Suppressor macrophage (primary cell): ENCODE results near the gene CHCHD6.
A peak's percentile ranks its signal among the peaks of the same experiment; 100 is the strongest.

Experiments used
- DNase-seq, 4 experiments: peaks; one replicate each; pipeline ENCODE4 v3.0.0-alpha.2; 2020 to 2022

Gene CHCHD6

DNA sequence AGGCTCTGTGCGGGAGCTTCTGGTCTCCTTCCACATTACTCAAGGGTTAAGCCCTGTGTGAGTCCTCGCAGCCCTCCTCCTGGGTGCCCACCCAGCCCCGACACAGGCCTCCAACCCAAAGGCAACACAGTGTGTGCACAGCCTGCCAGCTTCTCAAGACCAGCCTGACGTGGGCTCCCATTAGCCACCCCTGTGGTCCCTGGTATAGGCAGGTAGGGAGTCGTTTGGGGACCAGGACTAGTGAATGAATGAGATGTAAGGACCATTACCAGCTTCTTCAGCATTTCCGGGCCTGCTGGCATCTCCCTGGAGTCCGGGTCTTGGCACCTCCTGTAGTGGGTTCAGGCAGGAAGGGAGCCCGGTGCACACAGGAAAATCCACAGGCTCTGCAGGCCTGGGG, 258.7 kb downstream of the CHCHD6 start:
- DNase-seq, result no peak

DNA sequence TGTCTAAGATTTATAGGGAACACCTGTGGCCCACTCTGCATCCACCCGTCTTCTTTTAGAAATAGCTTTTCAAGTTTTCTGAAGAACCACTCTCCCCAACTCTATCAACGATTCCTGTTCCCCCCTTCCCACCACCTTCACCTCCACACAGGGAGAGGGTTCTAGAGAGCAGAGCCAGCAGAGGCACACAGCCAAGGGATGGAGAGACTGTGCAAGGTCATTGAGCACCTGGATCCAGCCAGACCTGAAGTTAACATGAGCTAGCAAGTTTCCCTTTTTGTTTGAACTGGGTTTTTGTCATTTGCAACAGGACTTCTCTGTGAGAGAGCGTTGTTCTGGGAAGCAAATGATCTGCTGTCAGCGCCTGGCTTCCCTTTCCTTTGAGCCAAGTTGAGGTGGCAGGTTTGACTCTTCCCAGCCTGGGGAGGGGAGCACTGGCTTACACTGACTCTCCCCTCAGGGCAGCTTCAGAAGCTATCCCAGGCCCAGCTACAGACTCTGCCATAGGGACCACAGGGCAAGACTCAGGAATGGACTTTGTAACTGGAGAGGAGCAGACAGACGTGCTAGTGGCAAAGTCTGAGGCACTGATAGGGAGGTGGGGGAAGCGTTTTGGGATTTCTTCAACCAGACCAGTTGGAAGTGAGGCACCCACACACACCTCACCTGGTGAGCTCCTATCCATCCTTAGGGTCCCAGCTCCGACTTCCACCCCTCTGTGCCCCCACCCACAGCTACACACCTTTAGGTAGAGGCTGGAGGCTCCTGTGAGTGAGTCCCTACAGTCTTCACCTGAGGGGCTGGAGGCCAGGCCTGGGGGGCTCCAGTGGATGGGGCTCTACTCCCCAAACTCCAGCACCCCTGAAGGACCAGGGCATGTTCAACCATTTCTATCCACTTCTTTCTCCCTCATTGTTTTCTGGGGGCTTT, 259.5 kb downstream of the CHCHD6 start:
- no peak for DNase-seq

DNA sequence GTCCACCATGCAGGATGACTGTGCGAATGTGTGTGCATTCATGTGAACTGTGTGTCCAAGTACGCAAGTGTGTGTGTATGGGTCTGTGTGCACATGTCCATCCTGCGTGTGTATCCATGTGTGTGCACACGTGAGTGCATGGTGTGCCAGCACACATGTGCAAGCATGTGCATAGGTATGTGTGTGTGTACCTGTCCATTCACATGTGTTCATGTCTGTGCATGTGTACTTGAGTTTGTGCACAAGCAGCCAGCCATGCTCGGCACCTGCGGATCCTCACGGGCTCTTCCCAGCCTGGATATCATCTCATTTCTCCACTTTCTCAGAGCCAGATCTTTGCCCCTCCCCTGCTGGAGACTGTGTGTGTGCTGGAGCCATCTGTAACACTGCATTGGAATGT, 260.2 kb downstream of the CHCHD6 start:
- DNase-seq, result no peak

DNA sequence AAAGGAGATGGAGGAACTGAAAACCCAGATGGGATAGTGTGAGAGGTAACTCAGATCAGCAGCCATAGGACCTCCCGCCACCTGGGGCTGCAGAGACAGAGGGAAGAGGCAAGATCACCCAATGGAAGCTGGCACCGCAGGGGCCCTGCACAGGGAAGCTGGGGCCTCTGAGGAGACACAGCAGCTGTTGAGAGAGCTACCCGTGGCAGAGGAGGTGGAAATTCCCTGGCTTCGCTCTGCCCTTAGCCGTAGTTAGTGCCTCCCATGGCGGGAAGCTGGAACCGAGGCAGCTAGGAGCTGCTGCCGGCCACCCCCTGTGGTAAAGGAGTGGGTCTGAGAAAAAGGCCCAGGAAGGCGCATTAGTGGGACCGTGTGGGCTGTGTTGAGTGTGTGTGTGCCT, 260.9 kb downstream of the CHCHD6 start:
- DNase-seq, result no peak

DNA sequence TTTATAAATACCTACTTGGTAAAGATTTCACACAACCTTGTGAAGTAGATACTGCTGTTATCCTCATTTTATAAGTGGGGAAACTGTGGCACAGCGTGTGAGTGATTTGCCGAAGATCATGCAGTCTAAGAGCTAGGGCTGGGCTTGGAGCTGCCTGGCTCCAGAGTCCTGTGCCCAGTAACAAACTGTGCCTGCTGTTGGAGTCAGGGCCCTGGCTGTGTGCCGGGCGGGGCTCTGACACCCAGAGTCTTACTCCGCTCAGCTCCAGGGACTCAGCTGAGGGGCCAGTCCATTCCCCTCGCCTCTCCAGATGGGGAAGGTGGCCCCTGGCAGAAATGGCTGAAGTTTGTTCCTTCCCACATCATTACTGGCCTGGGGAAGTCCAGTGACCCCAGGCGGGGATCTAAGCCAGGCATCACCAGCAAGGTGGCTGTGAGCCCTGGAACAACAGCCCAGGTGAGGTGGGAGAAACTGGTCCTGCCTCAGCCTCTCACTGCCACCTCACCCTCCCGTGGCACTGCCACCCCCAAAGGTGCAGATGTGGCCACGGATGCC, 261.6 kb downstream of the CHCHD6 start:
- DNase-seq, result no peak

DNA sequence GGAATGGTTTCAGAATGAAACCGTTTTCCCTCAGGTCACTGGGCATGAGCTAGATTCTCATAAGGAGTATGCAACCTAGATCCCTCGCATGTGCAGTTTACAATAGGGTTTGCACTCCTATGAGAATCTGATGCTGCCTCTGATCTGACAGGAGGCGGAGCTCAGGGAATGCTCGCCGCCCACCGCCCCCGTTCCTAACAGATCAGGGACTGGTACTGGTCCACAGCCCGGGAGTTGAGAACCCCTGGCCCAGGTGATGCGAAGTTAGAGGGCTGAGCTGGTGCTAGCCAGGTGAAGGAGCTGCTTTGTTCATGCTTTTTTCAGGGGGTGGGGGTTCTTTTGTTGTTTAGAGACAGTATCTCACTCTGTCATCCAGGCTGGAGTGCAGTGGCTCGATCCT, 263.3 kb downstream of the CHCHD6 start:
- DNase-seq, result no peak

DNA sequence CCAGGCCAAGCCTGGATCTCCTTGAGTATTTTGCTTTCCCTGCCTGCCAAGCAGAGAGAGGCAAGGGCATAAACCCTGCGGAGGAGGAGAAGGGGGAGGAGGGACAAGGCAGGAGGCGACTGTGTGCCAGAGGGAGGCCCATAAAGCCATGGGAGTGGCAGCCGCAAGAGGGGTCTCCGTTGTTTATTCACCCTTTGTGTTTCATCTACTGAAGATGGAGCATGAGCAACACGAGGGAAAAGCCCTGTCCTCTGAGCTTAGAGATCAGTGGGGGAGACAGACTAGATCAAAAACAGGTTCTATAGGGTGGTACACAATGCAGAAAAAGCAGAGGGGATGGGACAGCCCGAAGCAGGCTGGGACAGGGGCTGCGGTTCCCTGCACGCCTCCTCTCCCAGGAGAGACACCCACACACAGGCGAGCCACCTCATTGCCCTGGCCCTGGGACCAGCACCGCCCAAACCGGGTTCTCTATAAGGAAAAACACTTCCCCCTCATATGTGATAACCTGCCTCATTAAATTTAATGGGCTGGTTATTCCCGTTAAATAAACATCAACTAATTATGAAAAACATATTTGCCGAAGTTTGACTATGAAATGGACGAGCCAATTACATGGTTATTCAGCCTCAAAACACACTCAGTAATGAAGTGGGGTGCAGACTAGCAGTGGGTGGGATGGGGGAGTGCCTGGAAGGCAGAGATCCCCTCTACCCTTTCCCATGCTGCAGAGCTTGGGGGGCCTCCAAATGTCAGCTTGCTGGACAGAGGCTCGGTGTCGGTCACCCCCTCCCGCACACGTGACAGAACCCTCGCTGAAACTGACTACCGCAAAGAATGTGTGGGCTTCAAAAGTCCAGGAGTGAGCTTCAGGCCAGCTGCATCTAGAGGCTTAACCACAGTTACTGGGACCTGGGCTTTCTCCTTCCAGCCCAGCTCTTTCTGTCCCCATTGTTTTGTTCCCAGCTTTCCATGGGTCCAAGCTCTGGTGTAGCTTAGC, 264.7 kb downstream of the CHCHD6 start:
- no peak for DNase-seq

DNA sequence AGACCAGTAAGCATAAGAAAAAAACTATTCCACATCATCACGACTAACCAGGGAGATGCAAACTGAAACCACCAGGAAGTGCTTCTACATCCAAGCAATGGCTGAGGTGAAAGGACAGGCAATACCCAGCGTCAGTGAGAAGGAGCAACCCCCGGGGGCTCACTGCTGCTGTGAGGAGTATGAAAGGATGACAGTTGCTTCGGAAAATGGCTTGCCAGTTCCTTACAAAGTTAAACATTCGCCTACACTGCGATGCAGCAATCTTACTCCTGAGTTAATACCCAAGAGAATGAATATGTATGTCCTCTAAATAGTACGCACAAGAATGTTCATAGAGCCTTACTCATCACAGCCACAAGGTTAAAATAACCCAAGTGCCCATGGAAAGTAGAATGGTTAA, 265.5 kb downstream of the CHCHD6 start:
- DNase-seq, result no peak

DNA sequence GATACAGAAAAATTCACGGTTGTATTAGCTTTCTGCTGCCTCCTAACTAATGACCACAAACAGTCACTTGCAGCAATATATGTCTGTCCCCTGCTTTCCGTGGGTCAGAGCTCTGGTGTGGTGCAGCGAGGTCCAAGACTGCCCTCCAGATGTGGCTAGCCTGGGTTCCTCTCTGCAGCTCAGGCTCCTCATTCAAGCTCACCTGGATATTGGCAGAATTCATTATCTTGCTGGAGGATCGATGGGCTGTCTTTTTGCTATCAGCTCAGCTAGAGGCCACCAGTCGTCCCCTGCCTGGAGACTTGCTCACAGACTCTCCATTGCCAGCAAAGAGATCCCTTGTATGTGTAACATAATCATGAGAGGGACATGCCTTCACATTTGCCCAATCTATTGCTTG, 266.1 kb downstream of the CHCHD6 start:
- DNase-seq, result no peak

DNA sequence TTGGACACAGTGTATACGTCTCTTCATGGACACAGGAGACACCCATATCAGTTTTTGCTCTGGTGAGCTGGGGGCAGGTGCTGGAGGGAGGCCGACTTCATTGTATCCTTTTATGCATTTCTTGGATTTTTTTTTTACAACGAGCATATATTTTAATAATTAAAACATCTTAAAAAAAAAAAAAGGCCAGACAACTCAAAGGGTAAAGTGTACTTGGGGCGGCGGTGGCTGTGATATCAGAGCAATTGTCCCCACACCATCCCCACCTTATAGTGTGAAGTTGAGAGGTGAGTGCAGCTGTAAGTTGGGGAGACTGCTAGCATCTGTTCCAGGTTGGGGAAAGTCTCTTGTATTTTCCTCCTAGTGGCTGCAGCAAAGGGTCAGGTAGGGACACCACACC, 266.9 kb downstream of the CHCHD6 start:
- no peak for DNase-seq

DNA sequence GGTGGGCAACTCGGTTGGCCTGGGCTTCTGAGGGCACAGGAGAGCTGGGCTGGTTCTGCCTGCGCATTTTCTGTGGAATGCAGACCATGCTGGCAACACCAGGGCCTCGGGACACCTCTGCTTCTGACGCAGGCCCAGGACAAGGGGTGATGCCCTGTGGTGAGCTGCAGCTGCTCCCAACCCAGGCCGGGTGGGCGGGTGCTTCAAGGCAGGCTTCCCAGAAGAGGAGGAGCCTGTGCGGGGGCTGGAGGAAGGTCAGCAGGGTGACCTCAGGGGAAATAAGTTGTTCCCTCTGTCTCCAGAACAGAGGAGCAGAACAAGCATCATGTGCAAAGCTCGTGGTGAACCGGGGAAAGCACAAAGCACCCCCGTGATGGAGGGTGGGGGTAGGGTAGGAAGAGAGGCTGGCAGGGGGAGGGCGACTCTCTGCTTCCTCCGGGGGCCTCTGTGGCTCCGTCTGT, 267.9 kb downstream of the CHCHD6 start:
- peak; percentile 95 to 99 (median 98) for DNase-seq

DNA sequence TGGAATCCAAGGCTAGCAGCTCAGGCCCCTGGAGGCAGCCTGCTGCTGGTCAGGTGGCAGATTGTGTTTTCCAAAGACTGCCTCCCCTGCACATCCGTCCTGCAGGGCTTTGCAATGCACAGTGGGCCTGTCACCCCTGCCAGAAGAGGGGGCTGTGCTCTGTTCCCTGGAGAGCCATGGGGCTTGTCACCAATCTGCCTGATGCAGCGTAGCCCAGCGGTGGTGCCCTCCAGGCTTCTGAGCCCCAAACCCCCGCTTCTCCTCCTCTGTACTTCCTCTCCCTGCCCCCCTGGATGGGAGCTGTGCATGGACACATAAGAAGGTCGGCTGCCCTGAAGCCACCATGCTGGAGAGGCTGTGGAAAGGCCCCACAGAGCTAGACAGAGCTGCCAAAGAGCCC, 268.8 kb downstream of the CHCHD6 start:
- peak in 1 of 4 experiments; percentile 32 for DNase-seq

DNA sequence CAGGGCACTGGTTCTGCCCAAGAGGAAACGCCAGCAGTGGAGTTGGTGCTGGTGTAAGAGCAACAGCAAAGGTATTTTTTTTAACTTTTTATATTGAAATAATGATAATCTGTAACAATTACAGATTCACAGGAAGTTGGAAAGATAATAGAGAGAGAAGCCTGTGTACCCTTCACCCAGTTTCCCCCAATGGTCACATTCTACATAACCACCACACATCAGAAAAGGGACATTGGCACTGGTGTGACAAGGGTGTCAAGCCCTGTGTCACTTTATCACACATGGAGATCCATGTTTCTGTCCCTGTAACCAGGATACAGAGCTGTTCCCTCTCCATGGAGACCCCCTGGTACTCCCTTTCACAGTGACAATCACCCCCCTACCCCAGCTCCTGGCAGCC, 269.8 kb downstream of the CHCHD6 start:
- no peak for DNase-seq

DNA sequence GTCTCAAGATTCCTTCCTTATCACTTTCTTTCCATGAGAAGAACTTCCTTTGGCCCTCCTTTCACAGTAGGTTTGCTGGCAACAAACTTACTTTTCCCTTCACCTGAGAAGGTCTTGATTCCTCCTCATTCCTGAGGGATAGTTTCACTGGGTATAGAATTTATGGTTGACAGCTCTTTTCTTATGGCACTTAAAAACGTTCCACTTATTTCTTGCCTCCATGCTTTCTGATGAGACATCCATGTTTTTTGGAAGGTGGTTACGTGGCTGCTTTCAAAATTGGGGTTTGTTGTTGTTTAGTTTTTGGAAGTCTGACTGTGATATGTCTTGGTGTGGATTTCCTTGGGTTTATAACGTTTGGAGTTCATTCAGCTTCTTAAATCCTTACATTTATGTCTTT, 270.7 kb downstream of the CHCHD6 start:
- DNase-seq, result no peak

DNA sequence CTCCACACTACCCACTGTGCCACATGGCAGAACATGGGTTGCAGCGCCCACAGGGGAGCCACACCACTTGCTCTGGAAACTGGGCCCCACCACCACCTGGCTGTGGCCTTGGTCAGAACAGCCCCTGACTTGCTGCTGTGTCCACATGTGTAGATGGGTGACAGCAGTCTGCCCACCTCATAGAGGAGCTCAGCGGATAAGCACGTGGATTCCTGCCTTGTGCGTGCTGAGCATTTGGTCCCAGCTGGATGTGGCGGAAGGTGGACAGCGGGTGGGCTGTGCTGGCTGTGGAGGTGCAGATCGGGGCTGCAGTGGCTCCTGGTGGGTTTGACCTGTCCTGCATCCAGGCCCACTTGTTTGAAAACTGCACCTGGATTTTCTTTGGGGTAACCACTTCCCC, 272.9 kb downstream of the CHCHD6 start:
- DNase-seq, result no peak

DNA sequence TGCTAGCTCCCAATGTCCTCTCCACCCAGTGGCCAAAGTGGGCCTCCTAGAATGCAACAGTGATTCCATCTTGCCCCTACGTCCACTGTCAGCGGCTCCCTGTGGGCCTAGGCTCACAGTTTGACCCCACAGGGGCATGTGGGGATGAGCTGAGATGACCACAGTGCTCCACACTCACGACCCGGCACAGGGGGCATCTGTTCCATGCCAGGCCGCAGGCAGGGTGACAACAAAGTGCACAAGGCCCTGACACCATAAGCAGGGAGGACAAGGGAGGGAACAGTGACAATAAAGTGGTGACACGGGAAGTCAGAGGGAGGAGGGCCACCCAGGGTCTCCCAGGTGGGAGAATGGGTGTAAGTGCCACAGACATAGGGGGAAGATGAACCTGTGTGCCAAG, 273.8 kb downstream of the CHCHD6 start:
- no peak for DNase-seq

DNA sequence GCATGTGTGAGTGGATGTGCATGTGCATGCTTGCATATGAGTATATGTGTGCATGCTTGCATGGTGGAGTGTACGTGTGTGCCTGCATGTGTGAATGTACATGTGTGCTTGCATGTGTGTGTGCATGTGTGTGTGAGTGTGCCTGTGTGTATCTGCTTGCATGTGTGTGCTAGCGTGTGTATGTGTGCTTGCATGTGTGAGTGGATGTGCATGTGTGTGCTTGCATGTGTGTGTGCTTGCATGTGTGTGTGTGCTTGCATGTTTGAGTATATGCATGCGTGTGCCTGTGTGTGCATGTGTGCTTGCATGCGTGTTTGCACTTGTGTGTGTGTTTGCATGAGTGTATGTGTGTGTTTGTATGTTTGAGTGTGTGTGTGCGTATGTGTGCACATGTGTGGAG, 274.3 kb downstream of the CHCHD6 start:
- no peak for DNase-seq

DNA sequence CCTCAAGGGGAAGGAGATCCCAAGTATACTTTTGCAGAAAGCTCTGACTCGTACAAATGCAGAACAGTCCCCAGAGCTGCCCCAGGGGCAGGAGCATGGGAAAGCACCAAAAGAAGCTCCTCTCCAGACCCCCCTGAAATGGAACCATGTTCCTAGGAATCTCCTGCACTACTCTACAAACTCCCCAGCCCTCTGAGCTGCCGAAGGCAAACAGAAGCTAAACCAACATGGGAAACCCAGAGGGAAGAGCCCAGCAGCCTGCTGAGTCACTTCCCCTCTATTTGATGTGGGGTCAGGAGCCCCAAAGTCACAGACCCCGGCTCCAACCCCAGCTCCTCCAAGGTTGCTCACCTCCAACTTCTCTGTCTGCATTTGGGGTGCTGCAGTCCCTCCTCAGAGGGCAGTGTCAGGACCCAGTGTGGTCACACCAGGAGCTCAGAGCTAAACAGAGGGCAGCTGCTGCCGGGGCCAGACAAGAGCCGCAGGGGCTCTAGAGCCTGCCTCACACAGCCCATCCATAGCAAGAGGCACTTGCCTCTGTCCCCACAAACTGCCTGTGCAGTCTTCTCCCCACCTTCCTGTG, 275.1 kb downstream of the CHCHD6 start:
- peak in 3 of 4 experiments; percentile 44 to 55 (median 44) for DNase-seq

DNA sequence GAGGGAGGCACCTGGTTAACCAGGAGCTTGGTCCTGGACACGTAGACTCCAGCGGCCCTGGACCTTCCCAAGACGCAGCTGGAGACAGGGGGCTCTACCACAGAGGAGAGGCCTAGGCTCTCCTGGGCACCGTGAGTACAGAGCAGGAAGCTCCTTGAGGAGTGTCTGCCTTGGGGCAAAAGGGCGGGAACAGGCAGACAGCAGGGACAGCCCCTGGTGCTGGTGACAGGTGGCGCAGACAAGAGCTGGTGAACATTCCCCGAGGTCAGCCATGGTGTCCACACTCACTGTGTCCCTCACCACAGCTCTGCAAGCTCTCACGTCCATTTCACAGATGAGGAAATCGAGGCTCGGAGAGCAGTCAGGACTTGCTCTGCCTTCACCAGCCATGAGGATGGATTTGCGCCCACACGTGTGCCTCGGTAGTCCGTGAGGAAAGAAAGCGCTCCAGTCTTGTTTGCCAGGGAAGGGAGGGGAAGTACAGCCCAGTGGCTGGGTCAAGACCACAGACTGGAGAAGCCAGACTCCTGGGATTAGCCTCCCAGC, 276.3 kb downstream of the CHCHD6 start:
- DNase-seq, result no peak

DNA sequence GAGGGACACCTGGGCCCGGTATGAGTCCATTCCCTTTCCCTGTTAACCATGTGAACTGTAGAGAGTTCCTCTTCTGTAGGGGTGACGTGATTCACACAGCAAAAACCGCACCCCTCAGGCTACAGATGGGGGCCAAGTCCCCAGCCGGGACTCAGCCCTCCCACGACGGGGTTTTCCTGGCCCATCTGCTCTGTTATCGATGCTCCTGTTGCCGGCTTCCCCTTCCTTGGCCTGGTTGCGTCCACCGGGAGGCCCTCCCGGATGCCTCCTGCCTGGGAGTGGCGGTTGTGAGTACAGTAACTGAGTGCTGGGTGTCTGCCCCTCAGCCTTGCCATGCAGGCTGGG, 278.1 kb downstream of the CHCHD6 start:
- DNase-seq, result peak; percentile 77 to 91 (median 85)

DNA sequence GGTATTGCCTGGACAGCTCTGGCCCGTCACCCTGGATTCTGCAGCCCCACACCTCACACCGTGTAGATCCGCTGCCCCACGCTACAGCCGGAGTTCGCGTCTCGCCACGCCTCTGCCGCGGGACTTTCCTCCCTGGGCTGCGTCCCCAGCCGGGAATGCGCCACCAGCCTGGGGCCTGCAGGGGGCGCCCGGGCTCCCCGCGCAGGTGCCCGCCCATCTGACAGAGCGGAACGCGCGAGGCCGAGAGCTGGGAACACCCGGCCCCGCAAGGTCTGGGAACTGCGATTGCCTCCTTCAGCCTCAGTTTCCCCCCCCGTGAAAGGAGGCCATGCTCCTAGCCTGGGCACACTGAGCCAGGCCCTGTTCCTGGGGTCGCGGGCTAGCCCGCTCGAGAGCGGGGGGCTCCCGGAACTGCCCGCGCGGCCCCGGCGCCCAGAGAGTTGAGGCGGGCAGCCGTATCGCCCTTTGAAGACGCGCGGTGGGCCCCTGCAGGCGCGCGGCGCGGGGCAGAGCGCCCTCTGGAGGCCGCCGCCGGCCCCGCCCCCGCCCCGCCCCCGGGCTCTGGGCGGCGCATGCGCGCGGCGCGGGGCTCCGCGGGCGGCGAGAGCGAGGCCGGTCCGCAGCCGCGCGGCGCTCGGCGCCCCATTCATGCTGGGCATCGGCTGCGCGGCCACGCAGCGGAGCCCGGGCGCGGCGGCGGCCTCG, 278.6 kb downstream of the CHCHD6 start, which contains the start of gene PLXNA1:
Gene PLXNA1, plus strand, starts transcription at position 645 of the 705 bp plus-strand sequence. CDS start 5,479 bp downstream, outside the sequence.
- peak; percentile 85 to 95 (median 90) for DNase-seq

DNA sequence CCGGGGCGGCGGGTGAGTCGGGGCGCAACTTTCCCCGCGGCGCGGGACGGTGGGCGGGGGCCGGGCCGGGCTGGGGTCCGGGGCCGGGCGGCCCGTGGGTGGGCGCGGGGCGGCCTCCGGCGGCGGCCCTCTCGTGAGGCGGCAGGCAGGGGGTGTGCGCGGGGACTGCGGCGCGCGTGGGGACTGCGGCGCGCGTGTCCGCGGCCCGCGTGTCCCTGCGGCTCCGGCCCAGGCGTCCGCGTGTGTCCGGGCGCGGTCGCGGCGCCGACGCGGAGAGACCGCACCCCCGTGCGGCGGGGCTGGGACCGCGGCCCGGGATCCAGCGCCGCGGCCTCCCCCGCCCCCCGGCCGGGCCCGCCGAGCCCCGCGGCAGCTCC, 279.2 kb downstream of the CHCHD6 start:
- peak in 3 of 4 experiments; percentile 46 to 77 (median 73) for DNase-seq
